Suppressor macrophage (primary cell): ENCODE results near the gene SH3TC2.

ENCODE experiments used
- DNase-seq, 4 experiments: peaks; one replicate each; pipeline ENCODE4 v3.0.0-alpha.2; 2020 to 2022

SH3TC2 gene

DNA sequence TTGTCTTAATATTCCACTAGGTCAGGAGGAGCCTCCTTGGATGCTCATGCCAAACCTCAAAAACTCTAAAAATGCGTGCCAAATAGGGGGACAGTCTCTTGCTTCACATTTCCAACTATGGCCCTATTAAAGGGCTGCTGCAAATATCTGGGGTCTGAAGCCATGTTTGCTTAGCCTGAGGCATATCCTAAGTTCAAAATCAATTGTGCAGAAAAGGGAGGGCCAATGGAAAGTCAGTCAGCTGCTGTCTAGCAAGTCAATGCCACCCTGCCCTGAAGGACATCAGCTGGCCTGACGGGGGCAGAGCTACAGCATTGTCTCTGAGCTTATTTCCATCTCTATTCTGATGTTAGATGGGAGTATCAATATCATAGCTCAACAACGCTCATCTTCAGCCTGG lies 93.6 kb downstream of the SH3TC2 start:
- DNase-seq, result no peak

DNA sequence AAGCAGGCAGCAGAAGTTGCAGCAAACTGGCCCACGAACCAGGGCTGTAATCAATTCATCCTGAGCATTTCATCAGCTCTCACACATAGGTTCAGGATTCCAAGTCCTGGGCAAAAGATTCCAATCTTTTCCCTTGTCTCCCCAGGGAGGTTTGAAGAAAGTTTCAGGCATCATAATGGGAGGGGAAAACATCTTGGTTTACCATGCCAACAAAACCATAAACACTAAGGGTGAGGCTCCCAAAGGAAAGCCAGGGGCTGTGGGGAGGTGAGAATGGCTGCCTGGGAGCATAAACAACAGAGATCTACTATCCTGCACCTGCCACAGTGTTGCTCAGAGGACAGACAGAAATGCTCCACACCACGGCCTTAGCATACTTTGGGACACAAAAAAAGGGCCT lies 94.6 kb downstream of the SH3TC2 start:
- DNase-seq, result no peak

GRCh38 chr5:148967783-148968182 lies 95.1 kb downstream of the SH3TC2 start:
- DNase-seq, result no peak

DNA sequence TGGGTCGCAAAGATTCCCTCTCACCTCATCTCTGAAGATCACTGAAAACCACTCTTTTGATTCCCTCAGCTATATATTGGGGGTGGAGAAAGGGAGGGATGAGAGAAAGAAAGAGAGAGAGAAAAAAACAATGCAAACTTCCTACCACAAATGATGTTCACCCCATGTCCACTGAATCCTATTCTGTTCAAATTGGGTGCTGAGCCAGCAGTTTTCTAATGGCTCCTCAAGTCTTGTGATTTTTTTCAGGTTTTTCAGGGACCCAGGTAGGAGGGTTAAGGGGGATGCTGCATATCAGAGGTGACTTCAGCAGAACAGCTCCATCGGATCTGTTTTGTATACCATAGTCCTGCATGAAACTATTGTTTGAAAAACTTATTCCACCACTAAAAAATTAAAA lies 95.9 kb downstream of the SH3TC2 start:
- DNase-seq, result no peak

GRCh38 chr5:148966348-148966747 lies 96.5 kb downstream of the SH3TC2 start:
- no peak for DNase-seq

GRCh38 chr5:148965511-148966265 lies 97.2 kb downstream of the SH3TC2 start:
- no peak for DNase-seq

- DNase-seq, result peak; percentile 70 to 91 (median 84)
Observed at GRCh38 chr5:148963664-148964063, 99.2 kb downstream of the SH3TC2 start.

GRCh38 chr5:148962761-148963324 lies 100.0 kb downstream of the SH3TC2 start:
- DNase-seq, result no peak

- no peak for DNase-seq
Observed at GRCh38 chr5:148962200-148962550, 100.7 kb downstream of the SH3TC2 start.

DNA sequence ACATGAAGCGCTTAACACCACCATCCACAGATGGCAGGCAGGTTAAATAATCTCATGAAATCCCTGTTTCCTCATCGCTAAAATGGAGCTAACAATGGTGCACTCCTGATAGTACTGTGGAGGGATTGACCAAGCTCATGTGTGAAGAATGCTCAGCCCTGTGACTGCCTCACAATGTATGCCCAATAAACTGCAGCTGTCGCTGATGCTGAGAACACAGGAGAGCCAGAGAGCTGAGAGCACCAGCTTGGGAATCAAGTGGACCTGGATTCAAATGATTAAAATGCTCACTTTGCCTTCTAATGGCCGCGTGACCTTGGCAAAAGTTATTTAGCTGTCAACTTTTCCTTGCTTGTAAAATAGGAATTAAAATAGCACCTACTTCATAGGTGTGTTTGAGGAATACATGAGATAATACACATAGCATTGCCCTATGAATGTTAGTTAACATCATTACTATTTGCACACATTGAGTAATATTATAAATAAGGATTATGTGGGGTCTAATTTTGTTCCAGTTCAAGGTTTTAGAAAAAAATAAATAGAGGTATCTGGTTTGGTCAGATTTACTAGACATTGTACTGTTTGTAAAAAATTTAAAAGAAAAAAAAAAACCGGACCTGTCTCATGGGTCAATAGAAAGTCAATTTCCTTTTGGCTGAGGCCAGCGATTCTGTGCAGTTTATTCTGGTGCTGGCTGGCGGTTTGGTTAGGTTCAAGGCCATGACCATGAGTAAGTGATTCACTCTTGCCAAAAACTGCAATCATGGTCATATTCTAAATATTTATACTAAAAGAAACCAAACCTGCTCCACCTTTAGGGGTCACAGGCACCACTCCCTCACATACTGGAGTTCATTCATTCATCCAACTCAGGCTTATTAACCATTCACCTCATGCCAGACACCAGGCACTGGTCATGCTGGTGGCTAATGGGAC lies 101.3 kb downstream of the SH3TC2 start:
- no peak for DNase-seq

- no peak for DNase-seq
Observed at GRCh38 chr5:148960070-148960769, 102.6 kb downstream of the SH3TC2 start.

- peak; percentile 51 to 75 (median 65) for DNase-seq
Observed at GRCh38 chr5:148957591-148958202, 105.2 kb downstream of the SH3TC2 start.

DNA sequence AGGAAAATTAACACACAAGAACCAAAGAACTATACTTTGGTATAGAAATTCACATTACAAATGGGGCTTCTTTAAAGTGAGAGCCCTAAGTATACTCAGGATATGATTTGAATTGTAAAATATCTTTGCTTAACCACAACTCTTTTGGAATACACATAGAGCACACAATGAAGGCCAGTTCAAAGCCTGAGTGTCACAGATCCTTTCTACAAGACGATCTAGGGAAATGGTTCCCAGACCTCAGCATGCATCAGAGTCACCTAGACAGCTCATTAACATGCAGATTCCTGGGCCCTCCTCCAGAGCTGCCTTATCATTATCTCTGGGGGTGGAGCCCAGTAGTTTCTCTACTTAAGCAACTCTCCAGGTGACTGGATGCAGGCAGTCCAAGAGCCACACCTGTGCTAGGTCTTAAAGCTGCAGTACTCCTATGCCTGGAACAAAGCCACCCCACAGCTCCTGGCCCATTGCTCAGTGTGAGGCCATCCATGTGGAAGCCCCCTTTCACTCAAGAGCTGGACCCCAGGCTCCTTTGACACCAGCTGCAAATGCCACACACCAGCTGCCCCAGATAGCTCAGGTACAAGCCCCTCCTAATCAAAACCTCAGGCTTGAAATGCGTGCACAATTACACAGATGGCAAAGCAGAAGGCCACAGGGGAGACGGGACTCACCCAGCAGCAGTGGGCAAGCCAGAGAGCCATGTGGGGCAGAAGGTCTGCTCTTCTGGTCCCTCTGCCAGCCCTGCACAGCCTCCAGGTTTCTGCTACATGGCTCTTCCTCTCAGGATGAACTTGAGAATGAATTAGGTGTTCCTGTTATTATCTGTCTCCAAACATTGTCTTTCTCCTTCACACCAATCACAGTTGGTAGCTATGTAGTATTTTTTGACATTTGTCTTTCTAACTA lies 106.1 kb downstream of the SH3TC2 start:
- DNase-seq, result no peak
